ENCODE measurements around the gene DVL1.
A peak's percentile ranks its signal among the peaks of the same experiment; 100 is the strongest.

Gene DVL1

DNA sequence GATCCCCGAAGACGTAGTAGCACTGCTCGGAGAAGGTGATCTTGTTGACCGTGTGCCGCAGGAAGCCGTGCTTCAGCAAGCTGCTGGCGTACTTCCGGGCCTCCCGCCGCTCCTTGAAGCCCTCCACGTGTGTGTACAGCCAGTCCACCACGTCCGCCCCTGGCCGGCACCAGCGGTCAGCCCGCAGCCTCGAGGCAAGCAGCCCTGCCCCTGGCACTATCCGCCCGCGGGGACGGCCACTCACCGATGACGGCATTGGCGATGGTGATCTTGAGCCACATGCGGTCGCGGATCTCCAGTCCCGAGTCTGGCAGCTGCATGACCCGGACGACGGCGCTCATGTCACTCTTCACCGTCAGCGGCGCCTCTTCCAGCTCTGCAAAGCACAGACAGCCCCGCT is 10.9 kb downstream of the DVL1 start:
- DNase-seq: no peak

DNA sequence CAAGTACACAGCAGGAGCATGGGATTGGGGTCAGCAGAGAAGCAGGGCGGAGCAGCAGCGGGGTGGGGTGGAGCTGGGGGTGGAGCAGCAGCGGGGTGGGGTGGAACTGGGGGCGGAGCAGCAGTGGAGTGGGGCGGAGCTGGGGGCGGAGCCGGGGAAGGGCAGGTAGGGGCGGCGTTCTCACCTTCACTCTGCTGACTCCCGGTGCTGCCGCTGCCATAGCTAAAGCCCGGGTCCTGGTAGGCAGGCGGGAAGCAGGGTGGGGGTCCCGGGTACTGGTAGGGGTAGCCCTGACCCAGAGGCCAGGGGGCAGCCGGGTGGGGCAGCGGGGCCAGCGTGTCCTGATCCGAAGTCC is 11.4 kb downstream of the DVL1 start:
- DNase-seq: no peak

DNA sequence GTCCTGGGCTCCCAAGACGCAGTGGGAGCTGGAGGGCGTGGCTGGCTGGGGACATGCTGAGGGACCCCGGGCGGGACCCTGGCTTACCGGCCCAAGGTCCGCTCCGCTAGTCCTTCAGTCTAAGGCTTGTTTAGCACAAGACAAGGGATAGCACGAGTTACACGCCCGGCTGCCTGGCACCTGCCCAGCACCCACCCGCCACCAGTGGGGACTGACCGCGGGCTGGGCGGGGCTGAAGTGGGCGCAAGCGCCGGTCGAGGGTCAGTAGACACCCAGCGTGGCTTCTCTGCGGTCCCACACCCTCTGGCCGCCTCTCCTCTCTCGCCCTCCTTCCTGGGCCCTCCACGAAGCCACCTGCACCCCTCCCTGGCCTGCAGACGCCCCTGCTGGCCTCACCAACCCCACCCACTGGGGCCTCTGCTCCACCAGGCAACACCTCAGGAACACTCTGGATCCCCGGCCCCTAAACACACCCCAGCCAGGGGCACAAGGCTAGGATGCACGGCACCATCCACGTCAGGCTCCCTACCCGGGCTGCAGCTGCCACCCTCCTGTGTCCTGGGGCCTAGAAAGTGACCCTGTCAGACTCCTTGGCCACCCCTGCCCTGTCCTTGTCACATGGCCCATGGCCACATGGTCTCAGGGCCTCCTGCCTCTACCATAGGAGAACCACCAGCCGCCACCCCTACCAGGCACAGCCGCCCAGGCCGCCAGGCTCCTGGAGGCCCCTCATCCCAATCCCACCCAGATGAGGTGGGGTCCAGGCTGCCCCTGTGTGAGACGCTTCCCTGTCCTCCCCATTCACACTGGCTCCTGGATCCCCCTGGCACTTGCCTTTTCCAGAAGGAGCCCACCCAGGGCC is 12.1 kb downstream of the DVL1 start:
- DNase-seq: no peak

DNA sequence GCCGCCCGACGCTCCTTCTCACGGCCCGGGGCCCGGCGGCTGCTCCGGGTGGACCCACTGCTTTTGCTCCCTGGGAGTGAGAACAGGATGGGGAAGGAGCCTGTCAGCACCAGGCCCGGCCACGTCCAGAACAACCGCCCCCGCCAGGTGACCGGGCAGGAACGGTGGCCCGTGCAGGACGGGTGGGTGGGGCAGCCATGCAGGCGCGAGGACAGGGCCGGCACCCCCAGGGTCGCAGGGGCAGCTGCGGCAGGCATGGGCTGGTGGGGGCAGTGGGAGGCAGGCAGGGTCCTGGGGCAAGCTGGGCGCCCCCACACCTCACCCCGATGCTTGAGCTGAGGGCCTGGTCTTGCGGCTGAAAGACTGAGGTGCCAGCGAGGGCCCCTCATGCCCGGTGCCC is 12.8 kb downstream of the DVL1 start:
- DNase-seq: no peak

DNA sequence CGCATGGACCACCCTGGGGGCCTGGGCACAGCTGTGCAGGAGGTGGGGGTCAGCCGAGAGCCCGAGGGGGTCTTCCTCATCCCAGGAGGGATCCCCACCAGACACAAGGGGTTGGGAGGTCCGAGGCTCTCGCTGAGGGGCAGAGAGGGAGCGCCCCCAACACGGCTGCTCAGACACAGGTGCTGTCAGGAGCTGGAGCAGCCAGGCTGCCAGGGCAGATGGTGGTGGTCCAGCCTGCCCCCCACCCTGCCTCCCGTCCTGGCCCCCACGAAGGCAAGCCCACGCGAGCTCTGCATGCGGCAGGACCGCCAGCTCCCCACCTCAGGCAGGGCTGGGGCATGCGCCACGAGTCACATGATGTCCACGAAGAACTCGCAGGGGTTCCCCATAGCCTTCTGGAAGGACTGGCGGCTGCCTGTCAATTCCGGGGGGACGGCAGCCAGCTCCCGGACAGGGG is 13.4 kb downstream of the DVL1 start:
- no peak for DNase-seq

DNA sequence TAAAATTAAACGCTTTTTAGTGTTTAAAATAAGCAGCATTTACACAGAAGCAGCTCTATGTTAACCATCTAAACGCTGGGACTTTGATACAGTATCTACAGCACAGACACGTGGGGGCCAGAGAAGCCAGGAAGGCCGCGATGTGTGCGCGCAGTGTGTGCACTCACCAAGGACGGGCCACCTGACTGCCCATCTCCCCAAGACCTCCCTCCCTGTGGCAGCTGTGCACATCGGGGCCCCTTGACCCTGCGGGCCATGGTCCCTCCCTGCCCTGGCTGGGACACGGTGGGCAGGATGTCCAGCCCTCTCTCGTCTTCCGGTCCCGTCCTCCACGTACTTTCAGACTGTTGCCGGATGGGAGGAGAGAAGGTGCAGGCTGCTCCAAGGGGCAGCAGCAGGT is 13.9 kb downstream of the DVL1 start:
- DNase-seq: no peak

DNA sequence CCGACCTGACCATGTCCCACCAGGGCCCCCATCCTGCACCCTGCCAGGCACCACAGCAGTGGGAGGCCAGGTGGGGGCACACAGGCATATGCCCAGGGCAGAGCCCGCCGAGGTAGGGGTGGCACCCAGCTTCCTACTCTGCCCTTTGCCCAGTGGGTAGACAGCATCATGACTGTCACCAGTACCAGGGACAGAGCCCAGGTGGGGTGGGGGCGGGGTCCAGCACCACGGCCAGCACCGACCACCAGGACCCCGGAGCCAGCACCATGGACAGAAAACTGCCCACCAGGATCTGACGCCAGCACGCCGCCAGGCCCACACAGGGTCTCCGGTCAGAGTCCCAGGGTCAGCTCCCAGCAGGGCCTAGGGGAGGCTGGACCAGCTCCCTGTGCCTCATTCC is 14.4 kb downstream of the DVL1 start:
- DNase-seq: no peak

DNA sequence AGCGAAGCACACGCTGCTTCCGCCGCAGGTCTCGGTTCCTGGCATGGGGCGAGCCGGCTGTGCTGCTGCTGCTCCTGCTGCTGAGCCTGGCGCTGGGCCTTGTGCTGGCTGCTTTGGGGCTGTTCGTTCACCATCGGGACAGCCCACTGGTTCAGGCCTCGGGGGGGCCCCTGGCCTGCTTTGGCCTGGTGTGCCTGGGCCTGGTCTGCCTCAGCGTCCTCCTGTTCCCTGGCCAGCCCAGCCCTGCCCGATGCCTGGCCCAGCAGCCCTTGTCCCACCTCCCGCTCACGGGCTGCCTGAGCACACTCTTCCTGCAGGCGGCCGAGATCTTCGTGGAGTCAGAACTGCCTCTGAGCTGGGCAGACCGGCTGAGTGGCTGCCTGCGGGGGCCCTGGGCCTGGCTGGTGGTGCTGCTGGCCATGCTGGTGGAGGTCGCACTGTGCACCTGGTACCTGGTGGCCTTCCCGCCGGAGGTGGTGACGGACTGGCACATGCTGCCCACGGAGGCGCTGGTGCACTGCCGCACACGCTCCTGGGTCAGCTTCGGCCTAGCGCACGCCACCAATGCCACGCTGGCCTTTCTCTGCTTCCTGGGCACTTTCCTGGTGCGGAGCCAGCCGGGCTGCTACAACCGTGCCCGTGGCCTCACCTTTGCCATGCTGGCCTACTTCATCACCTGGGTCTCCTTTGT is 15.5 kb downstream of the DVL1 start:
- DNase-seq: no peak

DNA sequence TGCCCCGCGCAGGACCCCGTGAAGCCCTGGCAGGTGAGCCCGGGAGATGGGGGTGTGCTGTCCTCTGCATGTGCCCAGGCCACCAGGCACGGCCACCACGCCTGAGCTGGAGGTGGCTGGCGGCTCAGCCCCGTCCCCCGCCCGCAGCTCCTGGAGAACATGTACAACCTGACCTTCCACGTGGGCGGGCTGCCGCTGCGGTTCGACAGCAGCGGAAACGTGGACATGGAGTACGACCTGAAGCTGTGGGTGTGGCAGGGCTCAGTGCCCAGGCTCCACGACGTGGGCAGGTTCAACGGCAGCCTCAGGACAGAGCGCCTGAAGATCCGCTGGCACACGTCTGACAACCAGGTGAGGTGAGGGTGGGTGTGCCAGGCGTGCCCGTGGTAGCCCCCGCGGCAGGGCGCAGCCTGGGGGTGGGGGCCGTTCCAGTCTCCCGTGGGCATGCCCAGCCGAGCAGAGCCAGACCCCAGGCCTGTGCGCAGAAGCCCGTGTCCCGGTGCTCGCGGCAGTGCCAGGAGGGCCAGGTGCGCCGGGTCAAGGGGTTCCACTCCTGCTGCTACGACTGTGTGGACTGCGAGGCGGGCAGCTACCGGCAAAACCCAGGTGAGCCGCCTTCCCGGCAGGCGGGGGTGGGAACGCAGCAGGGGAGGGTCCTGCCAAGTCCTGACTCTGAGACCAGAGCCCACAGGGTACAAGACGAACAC is 16.3 kb downstream of the DVL1 start:
- DNase-seq: no peak

DNA sequence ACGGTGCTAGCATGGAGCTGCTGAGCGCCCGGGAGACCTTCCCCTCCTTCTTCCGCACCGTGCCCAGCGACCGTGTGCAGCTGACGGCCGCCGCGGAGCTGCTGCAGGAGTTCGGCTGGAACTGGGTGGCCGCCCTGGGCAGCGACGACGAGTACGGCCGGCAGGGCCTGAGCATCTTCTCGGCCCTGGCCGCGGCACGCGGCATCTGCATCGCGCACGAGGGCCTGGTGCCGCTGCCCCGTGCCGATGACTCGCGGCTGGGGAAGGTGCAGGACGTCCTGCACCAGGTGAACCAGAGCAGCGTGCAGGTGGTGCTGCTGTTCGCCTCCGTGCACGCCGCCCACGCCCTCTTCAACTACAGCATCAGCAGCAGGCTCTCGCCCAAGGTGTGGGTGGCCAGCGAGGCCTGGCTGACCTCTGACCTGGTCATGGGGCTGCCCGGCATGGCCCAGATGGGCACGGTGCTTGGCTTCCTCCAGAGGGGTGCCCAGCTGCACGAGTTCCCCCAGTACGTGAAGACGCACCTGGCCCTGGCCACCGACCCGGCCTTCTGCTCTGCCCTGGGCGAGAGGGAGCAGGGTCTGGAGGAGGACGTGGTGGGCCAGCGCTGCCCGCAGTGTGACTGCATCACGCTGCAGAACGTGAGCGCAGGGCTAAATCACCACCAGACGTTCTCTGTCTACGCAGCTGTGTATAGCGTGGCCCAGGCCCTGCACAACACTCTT is 17.0 kb downstream of the DVL1 start:
- no peak for DNase-seq

DNA sequence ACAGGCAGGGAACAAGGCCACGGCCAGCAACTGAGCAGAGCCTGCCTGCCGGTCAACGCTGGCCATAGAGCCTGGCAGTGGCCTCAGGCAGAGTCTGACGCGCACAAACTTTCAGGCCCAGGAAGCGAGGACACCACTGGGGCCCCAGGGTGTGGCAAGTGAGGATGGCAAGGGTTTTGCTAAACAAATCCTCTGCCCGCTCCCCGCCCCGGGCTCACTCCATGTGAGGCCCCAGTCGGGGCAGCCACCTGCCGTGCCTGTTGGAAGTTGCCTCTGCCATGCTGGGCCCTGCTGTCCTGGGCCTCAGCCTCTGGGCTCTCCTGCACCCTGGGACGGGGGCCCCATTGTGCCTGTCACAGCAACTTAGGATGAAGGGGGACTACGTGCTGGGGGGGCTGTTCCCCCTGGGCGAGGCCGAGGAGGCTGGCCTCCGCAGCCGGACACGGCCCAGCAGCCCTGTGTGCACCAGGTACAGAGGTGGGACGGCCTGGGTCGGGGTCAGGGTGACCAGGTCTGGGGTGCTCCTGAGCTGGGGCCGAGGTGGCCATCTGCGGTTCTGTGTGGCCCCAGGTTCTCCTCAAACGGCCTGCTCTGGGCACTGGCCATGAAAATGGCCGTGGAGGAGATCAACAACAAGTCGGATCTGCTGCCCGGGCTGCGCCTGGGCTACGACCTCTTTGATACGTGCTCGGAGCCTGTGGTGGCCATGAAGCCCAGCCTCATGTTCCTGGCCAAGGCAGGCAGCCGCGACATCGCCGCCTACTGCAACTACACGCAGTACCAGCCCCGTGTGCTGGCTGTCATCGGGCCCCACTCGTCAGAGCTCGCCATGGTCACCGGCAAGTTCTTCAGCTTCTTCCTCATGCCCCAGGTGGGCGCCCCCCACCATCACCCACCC is 17.9 kb downstream of the DVL1 start, which contains the start of gene TAS1R3:
Gene TAS1R3, plus strand, starts transcription at position 213 of the 898 bp plus-strand sequence. Its CDS starts 66 bp downstream, at position 279.
- DNase-seq: no peak

DNA sequence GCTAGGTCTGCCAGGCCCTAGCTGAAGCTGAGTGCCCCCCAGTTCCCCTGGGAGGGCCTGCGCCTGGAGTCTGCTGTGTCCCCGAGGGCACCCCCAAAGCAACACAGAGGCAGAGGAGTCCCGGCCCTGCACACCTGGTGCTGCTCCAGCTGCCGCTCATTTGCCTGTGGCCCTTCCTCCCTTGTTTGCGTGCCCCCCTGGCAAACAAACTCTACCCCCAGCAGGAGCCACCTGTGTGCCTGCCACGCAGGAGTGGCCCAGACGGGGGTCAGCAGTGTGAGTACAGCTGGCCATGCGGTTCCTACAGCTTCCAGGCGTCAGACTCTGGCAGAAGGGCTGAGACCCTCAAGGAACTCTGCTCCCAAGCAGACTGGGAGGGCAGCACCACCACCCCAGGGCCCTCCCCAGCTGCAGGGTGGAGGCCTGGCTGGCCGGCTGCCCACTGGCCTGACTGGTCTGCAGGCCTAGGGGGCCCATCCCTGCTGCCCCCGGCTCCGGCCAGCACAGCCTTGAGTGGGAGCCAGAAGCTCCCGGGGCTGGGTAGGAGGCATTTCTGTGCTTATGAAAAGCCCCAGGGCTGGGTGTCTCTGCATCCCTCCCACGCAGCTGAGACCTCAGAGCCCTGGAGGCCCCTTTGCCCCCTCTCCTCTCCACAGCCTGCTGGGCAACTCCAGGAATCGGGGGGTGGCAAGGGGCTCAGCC is 18.7 kb downstream of the DVL1 start:
- DNase-seq: no peak

DNA sequence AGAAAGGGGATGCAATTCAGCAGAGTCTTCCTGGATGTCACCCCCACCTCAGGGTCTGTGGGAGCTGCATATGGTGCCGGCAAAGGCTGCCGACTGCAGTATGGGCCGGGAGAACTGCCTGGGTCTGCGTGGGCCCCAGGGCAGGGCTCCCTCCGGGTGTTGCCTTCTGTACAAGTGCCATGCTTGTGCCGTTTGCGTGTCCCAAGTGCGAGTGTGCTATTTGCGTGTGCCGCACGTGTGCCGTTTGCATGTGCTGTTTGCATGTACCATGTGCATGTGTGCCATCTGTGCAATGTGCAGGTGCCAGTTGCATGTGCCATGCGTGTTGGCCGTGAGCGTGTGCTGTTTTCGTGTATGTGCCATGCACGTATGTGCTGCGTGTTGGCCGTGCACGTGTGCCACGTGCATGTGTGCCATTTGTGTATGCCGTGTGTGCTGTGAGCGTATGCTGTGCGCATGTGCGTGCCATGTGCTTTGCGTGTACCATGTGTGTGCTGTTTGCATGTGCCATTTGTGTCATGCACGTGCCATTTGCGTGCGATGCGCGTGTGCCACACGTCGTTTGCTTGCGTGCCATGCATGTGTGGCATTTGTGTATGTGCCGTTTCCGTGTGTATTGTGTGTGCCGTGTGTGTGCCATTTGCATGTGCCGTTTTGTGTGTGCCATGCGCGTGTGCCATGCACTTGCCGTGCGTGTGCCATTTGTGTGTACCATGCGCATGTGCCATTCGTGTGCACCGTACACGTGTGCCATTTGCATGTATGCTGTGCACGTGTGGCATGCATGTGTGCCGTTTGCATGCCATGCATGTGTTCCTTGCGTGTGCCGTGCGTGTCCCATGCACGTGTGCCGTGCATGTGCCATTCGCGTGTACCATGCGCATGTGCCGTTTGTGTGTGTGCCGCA is 19.7 kb downstream of the DVL1 start:
- DNase-seq: no peak

DNA sequence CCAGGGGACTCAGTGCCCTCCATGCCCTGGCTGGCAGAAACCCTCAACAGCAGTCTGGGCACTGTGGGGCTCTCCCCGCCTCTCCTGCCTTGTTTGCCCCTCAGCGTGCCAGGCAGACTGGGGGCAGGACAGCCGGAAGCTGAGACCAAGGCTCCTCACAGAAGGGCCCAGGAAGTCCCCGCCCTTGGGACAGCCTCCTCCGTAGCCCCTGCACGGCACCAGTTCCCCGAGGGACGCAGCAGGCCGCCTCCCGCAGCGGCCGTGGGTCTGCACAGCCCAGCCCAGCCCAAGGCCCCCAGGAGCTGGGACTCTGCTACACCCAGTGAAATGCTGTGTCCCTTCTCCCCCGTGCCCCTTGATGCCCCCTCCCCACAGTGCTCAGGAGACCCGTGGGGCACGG is 21.0 kb downstream of the DVL1 start:
- DNase-seq: no peak

DNA sequence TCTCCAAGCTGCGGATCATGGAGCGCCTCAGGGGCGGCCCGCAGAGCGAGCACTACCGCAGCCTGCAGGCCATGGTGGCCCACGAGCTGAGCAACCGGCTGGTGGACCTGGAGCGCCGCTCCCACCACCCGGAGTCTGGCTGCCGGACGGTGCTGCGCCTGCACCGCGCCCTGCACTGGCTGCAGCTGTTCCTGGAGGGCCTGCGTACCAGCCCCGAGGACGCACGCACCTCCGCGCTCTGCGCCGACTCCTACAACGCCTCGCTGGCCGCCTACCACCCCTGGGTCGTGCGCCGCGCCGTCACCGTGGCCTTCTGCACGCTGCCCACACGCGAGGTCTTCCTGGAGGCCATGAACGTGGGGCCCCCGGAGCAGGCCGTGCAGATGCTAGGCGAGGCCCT is 21.9 kb downstream of the DVL1 start:
- DNase-seq: no peak

DNA sequence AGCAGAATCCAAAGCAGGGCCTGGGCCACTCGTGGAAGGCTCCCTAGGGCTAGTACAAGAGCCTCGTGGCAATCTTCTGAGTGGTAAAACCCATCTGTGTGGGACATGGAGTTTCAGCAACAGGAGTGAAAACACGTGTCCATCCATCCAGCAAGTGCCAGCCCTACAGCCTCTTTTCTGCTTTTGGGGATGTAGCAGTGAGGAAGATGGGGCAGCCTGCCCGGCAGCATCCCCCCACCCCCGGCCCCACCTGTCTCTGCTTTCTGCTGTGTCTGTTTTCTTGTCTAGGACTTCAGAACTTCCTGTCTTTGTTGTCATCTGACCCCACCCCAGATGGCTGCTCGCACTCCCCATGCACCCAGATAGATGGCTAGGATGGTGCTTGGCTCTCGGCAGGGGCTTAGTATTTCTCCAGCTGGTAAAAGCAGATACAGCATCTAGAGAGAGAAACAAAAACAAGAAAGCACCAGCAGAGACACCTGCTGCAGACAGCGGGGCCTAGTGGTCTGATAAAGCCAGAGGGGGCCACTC is 23.1 kb downstream of the DVL1 start:
- no peak for DNase-seq

DNA sequence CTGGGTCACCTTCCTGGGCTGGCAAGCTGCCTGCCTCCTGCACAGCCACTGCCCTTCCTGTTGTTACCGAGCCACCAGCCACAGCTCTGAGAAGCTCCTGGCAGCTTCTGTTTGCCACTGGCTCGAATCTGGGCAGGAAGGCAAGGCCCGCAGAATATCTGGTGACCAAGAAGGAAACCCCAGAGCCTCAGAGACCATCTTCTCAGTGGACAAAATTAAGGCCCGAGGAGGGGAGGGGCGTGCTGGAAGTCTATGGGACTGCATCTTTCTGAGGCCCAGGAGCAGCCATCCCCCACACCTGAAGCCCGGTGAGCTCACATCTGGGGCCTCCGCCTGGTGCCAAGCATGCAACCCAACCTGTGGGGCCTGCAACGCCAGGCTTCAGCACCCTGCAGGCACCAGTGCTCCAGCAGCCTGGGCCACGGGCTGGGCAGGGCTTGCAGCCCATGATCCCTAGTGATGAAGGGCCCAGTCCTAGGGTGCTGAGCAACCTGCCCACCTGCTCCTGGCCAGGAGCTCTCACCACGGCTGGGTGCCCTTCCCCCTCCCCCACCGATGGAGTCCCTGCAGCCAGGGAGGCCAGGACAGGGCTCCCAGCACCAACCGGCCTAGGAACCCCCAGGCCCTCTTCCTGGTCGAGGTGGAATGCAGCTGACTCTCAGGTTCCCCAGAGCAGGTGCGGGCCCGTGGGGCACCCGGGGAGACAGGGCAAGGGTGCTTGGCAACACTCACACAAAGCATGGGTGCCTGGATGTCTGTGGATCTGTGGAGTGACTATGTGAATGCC is 23.7 kb downstream of the DVL1 start:
- DNase-seq: no peak

DNA sequence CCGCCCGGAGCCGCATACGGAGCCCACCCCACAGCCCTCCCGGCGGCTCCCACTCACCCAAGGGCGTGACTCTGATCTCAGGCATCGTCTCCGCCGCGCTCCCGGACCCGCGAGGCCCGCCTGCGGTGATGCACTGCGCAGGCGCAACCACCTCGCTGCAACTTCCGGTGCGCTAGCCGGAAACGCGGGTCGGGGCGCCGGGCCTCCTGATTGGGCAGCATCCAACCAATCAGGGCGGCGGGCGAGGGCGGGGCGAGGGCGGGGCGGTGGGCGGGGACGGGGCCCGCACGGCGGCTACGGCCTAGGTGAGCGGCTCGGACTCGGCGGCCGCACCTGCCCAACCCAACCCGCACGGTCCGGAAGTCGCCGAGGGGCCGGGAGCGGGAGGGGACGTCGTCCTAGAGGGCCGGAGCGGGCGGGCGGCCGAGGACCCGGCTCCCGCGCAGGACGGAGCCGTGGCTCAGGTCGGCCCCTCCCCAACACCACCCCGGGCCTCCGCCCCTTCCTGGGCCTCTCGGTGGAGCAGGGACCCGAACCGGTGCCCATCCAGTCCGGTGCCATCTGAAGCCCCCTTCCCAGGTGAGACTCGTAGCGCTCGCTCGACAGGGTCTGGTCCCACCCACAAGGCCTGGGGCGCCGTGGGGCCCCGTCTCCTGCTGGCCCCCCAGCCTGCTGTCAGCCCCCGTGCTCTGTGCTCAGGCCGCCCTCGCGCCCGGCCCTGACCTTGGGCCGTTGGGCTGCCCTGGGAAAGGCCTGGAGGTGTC is 24.5 kb downstream of the DVL1 start, which contains the start of the genes CPTP and INTS11:
Gene CPTP, plus strand, starts transcription at position 279 of the 764 bp plus-strand sequence. CDS start 2,109 bp downstream, outside the sequence.
Gene INTS11, minus strand, starts transcription at position 137 of the 764 bp plus-strand sequence. Its CDS starts 52 bp downstream, at position 85.
- peak; percentile 79 for DNase-seq

Data from DMS79 (cell line).